Endodermal cell (in vitro differentiated cells): Measurements from ENCODE around the gene GPR150. TPM values are rescaled to one million over a fixed set of nuclear protein-coding genes. Genes with fewer than 3 reads are reported as not detected.
A peak's percentile ranks its signal among the peaks of the same experiment; 100 is the strongest.

Source experiments
- DNase-seq: peaks from one replicate; pipeline ENCODE4 v3.0.0-alpha.2; 2017
- H3K27ac ChIP-seq: 2 replicates; pipeline ENCODE4 v1.5.1; 2013; ENCODE audit warnings: mild to moderate bottlenecking, low read depth, low read length, moderate library complexity
- H3K27me3 ChIP-seq: 2 replicates; pipeline ENCODE4 v1.6.1; 2013; ENCODE audit warnings: mild to moderate bottlenecking, low read length, moderate library complexity; ENCODE audit not compliant: insufficient read depth, control insufficient read depth, poor library complexity, severe bottlenecking
- H3K36me3 ChIP-seq: 2 replicates; pipeline ENCODE4 v1.7.0; 2013; ENCODE audit warnings: mild to moderate bottlenecking, low read length, moderate library complexity; ENCODE audit not compliant: control insufficient read depth, insufficient read depth
- H3K4me1 ChIP-seq: one replicate; pipeline ENCODE4 v1.7.0; 2013; ENCODE audit warnings: low read length; ENCODE audit not compliant: control insufficient read depth, insufficient read depth
- H3K4me3 ChIP-seq: 2 replicates; pipeline ENCODE4 v1.5.1; 2013; ENCODE audit warnings: mild to moderate bottlenecking, low read length, moderate library complexity
- H3K9ac ChIP-seq: 2 replicates; pipeline ENCODE4 v1.6.1; 2013; ENCODE audit warnings: mild to moderate bottlenecking, low read length, moderate library complexity; ENCODE audit not compliant: poor library complexity, severe bottlenecking; ENCODE audit errors: extremely low read depth
- H3K9me3 ChIP-seq: 2 replicates; pipeline ENCODE4 v1.6.1; 2013; ENCODE audit warnings: mild to moderate bottlenecking, low read length, moderate library complexity; ENCODE audit not compliant: control insufficient read depth
- H3K27ac Mint-ChIP-seq: 2 replicates; pipeline ENCODE4 v1.8.0; 2020; ENCODE audit warnings: mixed read lengths
- H3K27me3 Mint-ChIP-seq: 2 replicates; pipeline ENCODE4 v1.8.0; 2021; ENCODE audit warnings: mild to moderate bottlenecking, mixed read lengths; ENCODE audit not compliant: insufficient read depth
- H3K36me3 Mint-ChIP-seq: 2 replicates; pipeline ENCODE4 v1.8.0; 2020; ENCODE audit warnings: low read depth, mixed read lengths
- H3K4me1 Mint-ChIP-seq: 2 replicates; pipeline ENCODE4 v1.8.0; 2020; ENCODE audit warnings: mixed read lengths
- H3K4me3 Mint-ChIP-seq: 2 replicates; pipeline ENCODE4 v1.8.0; 2020; ENCODE audit warnings: mild to moderate bottlenecking, moderate library complexity, mixed read lengths
- H3K9me3 Mint-ChIP-seq: 2 replicates; pipeline ENCODE4 v1.8.0; 2020; ENCODE audit warnings: mild to moderate bottlenecking, mixed read lengths
- CTCF ChIP-seq: fragments of 200-600 bp; sonication (generic); conservative IDR thresholded peaks from 2 replicates; pipeline ENCODE4 v1.5.0; 2021; ENCODE audit warnings: antibody characterized with exemption, mild to moderate bottlenecking
- WGBS, 2 experiments: methylation state at CpG; one replicate each; pipeline versions ENCODE4 v1.1.5 to v1.1.7; 2013; ENCODE audit warnings: missing lambda C conversion rate in 2 of 2, mixed read lengths in 1 of 2; ENCODE audit not compliant: insufficient coverage in 1 of 2, insufficient read length in 1 of 2; 5-methylcytosine and 5-hydroxymethylcytosine counted together
- long read RNA-seq, 4 experiments: library from polyadenylated mRNA in 2 of 4; library from RNA in 1 of 4; library from capped mRNA in 1 of 4; stranded (forward) in 3 of 4; unstranded in 1 of 4; transcript quantifications; one replicate each; pipeline ENCODE4 v2.0.0, GENCODE V29; 2020 to 2021; ENCODE audit warnings: inconsistent platforms in 1 of 4
- polyA plus RNA-seq, 2 experiments: library from polyadenylated mRNA; stranded (reverse); fragments of 50-300 nt; gene quantifications; one replicate each; pipeline ENCODE4 v1.2.3, GENCODE V29; 2013
- total RNA-seq, 2 donors: library from RNA; stranded (reverse); fragmentation: NEBNext Ultra II Directional in 1 of 2; extraction: Animal tissue kit (Norgen Biotek cat#: 25700) in 1 of 2; gene quantifications; 2 replicates in 1 of 2; 3 replicates in 1 of 2; pipeline ENCODE4 v1.2.1, GENCODE V29; 2021

Gene GPR150
- under 1 TPM; 0.13 to 0.22 TPM for total RNA-seq
- polyA plus RNA-seq (2013, experiment 1 of 2), result not detected
- 0.12 TPM for polyA plus RNA-seq (2013, experiment 2 of 2)
- long read RNA-seq, experiment 1, result 0 reads
- long read RNA-seq, experiment 2, result 0 reads
- long read RNA-seq, experiment 3, result 0 reads
- long read RNA-seq, experiment 4, result 0 reads

DNA sequence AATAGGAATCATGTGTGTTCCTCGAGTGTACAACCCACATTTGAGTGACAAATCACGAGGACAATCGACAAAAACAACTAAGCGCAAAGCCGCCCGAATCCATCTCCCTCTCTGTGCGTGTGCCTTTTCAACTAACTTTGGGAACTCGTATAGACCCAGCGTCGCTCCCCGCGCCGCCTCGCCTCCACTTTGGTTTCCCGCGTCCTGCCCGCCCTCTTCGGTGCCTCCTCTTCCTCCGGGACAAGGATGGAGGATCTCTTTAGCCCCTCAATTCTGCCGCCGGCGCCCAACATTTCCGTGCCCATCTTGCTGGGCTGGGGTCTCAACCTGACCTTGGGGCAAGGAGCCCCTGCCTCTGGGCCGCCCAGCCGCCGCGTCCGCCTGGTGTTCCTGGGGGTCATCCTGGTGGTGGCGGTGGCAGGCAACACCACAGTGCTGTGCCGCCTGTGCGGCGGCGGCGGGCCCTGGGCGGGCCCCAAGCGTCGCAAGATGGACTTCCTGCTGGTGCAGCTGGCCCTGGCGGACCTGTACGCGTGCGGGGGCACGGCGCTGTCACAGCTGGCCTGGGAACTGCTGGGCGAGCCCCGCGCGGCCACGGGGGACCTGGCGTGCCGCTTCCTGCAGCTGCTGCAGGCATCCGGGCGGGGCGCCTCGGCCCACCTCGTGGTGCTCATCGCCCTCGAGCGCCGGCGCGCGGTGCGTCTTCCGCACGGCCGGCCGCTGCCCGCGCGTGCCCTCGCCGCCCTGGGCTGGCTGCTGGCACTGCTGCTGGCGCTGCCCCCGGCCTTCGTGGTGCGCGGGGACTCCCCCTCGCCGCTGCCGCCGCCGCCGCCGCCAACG is at the start of gene GPR150:
GPR150 (plus strand) TSS at position 58 of the 840 bp plus-strand sequence; CDS start at position 247, 189 bp downstream.
- Histone ChIP-seq H3K4me3 (peak within 1 kb of the TSS; percentile 74), H3K9ac (peak within 1 kb of the TSS; percentile 11), H3K9me3 (no peaks in the 10 kb centered on the region), H3K27ac (no peak within 1 kb of the TSS), H3K36me3 (no peaks in the 10 kb centered on the region), H3K27me3 (peaks cover 66% of the 10 kb centered on the region), H3K4me1 (no peaks in the 10 kb centered on the region)
- no peaks in the 10 kb centered on the region for H3K9me3 Mint-ChIP-seq
- H3K36me3 Mint-ChIP-seq, result no peaks in the 10 kb centered on the region
- peak; percentile 32 for TF ChIP-seq CTCF
- peak within 1 kb of the TSS; percentile 58 for H3K4me3 Mint-ChIP-seq
- DNase-seq, result peak; percentile 85
- H3K27me3 Mint-ChIP-seq, result peaks cover 67% of the 10 kb centered on the region
- H3K27ac Mint-ChIP-seq, result no peak within 1 kb of the TSS
- H3K4me1 Mint-ChIP-seq, result peaks cover 5% of the 10 kb centered on the region
- WGBS, 2 experiments, result 2 to 3% methylated on average over 47 to 85 of the region's 85 CpGs

GRCh38 chr5:95572016-95572415 is 47.9 kb upstream of the GPR150 start:
- no peak for TF ChIP-seq CTCF
- WGBS, 2 experiments, result 97% methylated on average over 2 of the region's 2 CpGs; no CpG with 5 or more reads in 1 of the 2 experiments
- Histone ChIP-seq H3K9ac (no peak overlapping the region), H3K4me1 (peaks cover 3% of the 10 kb centered on the region), H3K9me3 (no peaks in the 10 kb centered on the region), H3K36me3 (peaks cover 9% of the 10 kb centered on the region), H3K4me3 (no peak overlapping the region), H3K27me3 (no peaks in the 10 kb centered on the region), H3K27ac (no peak overlapping the region)
- Mint-ChIP-seq H3K4me3 (no peak overlapping the region), H3K4me1 (peaks cover 7% of the 10 kb centered on the region), H3K27ac (no peak overlapping the region), H3K27me3 (no peaks in the 10 kb centered on the region), H3K9me3 (no peaks in the 10 kb centered on the region), H3K36me3 (peaks cover 33% of the 10 kb centered on the region)
- DNase-seq, result no peak

DNA sequence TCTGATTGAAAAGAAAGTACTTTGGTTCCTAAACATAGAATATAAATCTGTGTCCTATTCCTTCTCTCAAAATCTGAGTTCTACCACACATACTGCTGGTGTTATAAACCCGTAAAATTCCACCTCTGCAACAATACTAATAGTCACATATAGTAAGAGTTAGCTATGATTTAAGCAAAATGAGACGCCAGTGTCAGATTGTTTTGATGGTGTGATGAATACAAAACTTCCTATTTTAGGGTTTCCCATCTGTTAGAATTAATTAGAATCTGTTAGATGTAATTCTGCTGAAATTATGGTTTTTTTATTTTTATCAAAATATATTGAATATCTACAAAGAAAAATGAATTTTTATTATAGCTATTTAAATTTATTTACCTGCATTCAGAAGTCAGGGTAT is 38.3 kb upstream of the GPR150 start:
- no peak overlapping the region for H3K4me3 Mint-ChIP-seq
- no peak overlapping the region for H3K4me3 ChIP-seq
- H3K9me3 Mint-ChIP-seq, result no peaks in the 10 kb centered on the region
- no peak overlapping the region for H3K27ac ChIP-seq
- no peaks in the 10 kb centered on the region for H3K27me3 ChIP-seq
- no peaks in the 10 kb centered on the region for H3K4me1 Mint-ChIP-seq
- H3K27me3 Mint-ChIP-seq, result no peaks in the 10 kb centered on the region
- H3K9ac ChIP-seq, result no peak overlapping the region
- H3K9me3 ChIP-seq, result no peaks in the 10 kb centered on the region
- H3K36me3 Mint-ChIP-seq, result peaks cover 14% of the 10 kb centered on the region
- no peaks in the 10 kb centered on the region for H3K36me3 ChIP-seq
- no peak for DNase-seq
- no peak overlapping the region for H3K27ac Mint-ChIP-seq
- no peaks in the 10 kb centered on the region for H3K4me1 ChIP-seq
- 94% methylated on average over 2 of the region's 2 CpGs; no CpG with 5 or more reads in 1 of the 2 experiments for WGBS, 2 experiments
- no peak for TF ChIP-seq CTCF
